Naive thymus-derived CD4-positive, alpha-beta T cell (primary cell): ENCODE data around the gene LRMDA. TPM values are rescaled to one million over a fixed set of nuclear protein-coding genes. Genes with fewer than 3 reads are reported as not detected.

Experiments used
- ATAC-seq: fragments of 150-1000 bp; cut with Tn5 transposase; 2 replicates; pipeline ENCODE4 v1.10.0; 2021; ENCODE audit warnings: mild to moderate bottlenecking, moderate library complexity
- CTCF ChIA-PET: fragments of 350-600 bp; sonication (Branson Sonifier 250); formaldehyde crosslinking; loops from one replicate; lab custom pipeline; 2021; ENCODE audit warnings: antibody characterized with exemption; lab: Charles Lee
- POLR2A ChIA-PET: fragments of 350-600 bp; sonication (Branson Sonifier 250); formaldehyde crosslinking; loops from one replicate; lab custom pipeline; 2021; ENCODE audit warnings: antibody characterized with exemption, inconsistent platforms; lab: Charles Lee
- DNase-seq, 9 donors: peaks; one replicate each; pipeline versions ENCODE4 v3.0.0 to v3.0.0-alpha.2; 2020 to 2022; ENCODE audit warnings: mixed read lengths in 1 of 9
- H3K27ac ChIP-seq: one replicate; pipeline ENCODE4 v1.7.0; 2013; ENCODE audit warnings: mild to moderate bottlenecking, low read depth, low read length, moderate library complexity
- H3K27me3 ChIP-seq, 2 donors: one replicate each; pipeline ENCODE4 v1.7.0; 2013; ENCODE audit warnings: low read length in 2 of 2, mild to moderate bottlenecking in 2 of 2, moderate library complexity in 2 of 2; ENCODE audit not compliant: control insufficient read depth in 2 of 2, insufficient read depth in 2 of 2
- H3K36me3 ChIP-seq, 3 experiments: 1 replicate in 2 of 3; 2 replicates in 1 of 3; pipeline ENCODE4 v1.7.0; 2013; ENCODE audit warnings: low read length in 3 of 3, mild to moderate bottlenecking in 3 of 3, moderate library complexity in 1 of 3; ENCODE audit not compliant: insufficient read depth in 3 of 3, control insufficient read depth in 2 of 3
- H3K4me1 ChIP-seq, 2 donors: one replicate each; pipeline ENCODE4 v1.7.0; 2013; ENCODE audit warnings: low read length in 2 of 2, mild to moderate bottlenecking in 2 of 2, moderate library complexity in 1 of 2; ENCODE audit not compliant: control insufficient read depth in 2 of 2, insufficient read depth in 2 of 2
- H3K4me3 ChIP-seq: 2 replicates; pipeline ENCODE4 v1.7.0; 2013; ENCODE audit warnings: mild to moderate bottlenecking, low read length
- H3K9me3 ChIP-seq, 3 experiments: 1 replicate in 2 of 3; 2 replicates in 1 of 3; pipeline ENCODE4 v1.7.0; 2013; ENCODE audit warnings: low read length in 3 of 3; ENCODE audit not compliant: control insufficient read depth in 2 of 3
- H3K27ac Mint-ChIP-seq, 9 donors: one replicate each; pipeline ENCODE4 v1.8.0; 2020 to 2022; ENCODE audit warnings: mixed read lengths in 9 of 9, mild to moderate bottlenecking in 8 of 9, moderate library complexity in 5 of 9, inconsistent platforms in 2 of 9
- H3K27me3 Mint-ChIP-seq, 5 donors: one replicate each; pipeline ENCODE4 v1.8.0; 2021 to 2022; ENCODE audit warnings: mixed read lengths in 5 of 5, mild to moderate bottlenecking in 1 of 5
- H3K36me3 Mint-ChIP-seq, 5 donors: one replicate each; pipeline ENCODE4 v1.8.0; 2020 to 2022; ENCODE audit warnings: mixed read lengths in 5 of 5, mild to moderate bottlenecking in 3 of 5, inconsistent platforms in 1 of 5
- H3K4me1 Mint-ChIP-seq, 7 donors: one replicate each; pipeline ENCODE4 v1.8.0; 2020 to 2022; ENCODE audit warnings: mixed read lengths in 7 of 7, mild to moderate bottlenecking in 3 of 7, inconsistent platforms in 1 of 7
- H3K4me3 Mint-ChIP-seq, 10 donors: one replicate each; pipeline ENCODE4 v1.8.0; 2020 to 2022; ENCODE audit warnings: mild to moderate bottlenecking in 10 of 10, mixed read lengths in 10 of 10, moderate library complexity in 6 of 10, inconsistent platforms in 2 of 10
- H3K9me3 Mint-ChIP-seq, 11 donors: one replicate each; pipeline ENCODE4 v1.8.0; 2020 to 2022; ENCODE audit warnings: mixed read lengths in 11 of 11, mild to moderate bottlenecking in 4 of 11, inconsistent platforms in 1 of 11, moderate library complexity in 1 of 11
- intact Hi-C, 2 donors: fragments of 100-400 bp; cut with micrococcal nuclease; formaldehyde crosslinking; loops; one replicate each; pipeline ENCODE4 v1.15.1; 2023
- polyA plus RNA-seq, 2 donors: library from polyadenylated mRNA; unstranded; fragments of 300-500 nt; fragmentation: Illumina TruSeq; gene quantifications; one replicate each; pipeline ENCODE4 v1.2.3, GENCODE V29; 2021
- total RNA-seq, 6 experiments: library from RNA in 5 of 6; stranded (reverse) in 5 of 6; gene quantifications; 1 replicate in 5 of 6; 2 replicates in 1 of 6; pipeline ENCODE4 v1.2.3 and lab custom pipeline; 2021 to 2026

The LRMDA gene
- total and polyA plus RNA-seq, 7 experiments from 2014 or later, result 0.57 to 14.9 (median 3.0) TPM; not detected in 4

- CTCF ChIA-PET, result no interaction called here
- POLR2A ChIA-PET, result no interaction called here
- Mint-ChIP-seq H3K36me3 (no peaks in the 10 kb centered on the region), H3K27me3 (peaks cover 0 to 23% (median 0%) of the 10 kb centered on the region in 5 donors), H3K9me3 (peaks cover 0 to 18% (median 5%) of the 10 kb centered on the region in 11 donors), H3K27ac (no peak overlapping the region), H3K4me1 (peaks cover 0 to 2% (median 0%) of the 10 kb centered on the region in 7 donors), H3K4me3 (no peak overlapping the region)
- Histone ChIP-seq H3K36me3 (no peaks in the 10 kb centered on the region), H3K4me1 (no peaks in the 10 kb centered on the region), H3K27ac (no peak overlapping the region), H3K27me3 (no peaks in the 10 kb centered on the region), H3K4me3 (no peak overlapping the region), H3K9me3 (no peaks in the 10 kb centered on the region)
- DNase-seq (no peak), ATAC-seq (no peak)
- intact Hi-C loops, result no loop called here
Observed at GRCh38 chr10:76405922-76406321, 974.5 kb downstream of the LRMDA start.

- ATAC-seq, result no peak
- Mint-ChIP-seq H3K4me3 (no peak overlapping the region), H3K4me1 (peaks cover 0 to 2% (median 0%) of the 10 kb centered on the region in 7 donors), H3K36me3 (no peaks in the 10 kb centered on the region), H3K27me3 (peaks cover 0 to 14% (median 0%) of the 10 kb centered on the region in 5 donors), H3K27ac (no peak overlapping the region), H3K9me3 (peaks cover 0 to 22% (median 6%) of the 10 kb centered on the region in 11 donors)
- no peaks in the 10 kb centered on the region for H3K4me1 ChIP-seq
- no peak overlapping the region for H3K4me3 ChIP-seq
- no peaks in the 10 kb centered on the region for H3K27me3 ChIP-seq
- H3K9me3 ChIP-seq, result no peaks in the 10 kb centered on the region
- ChIA-PET POLR2A (no interaction called here), CTCF (no interaction called here)
- H3K36me3 ChIP-seq, result no peaks in the 10 kb centered on the region
- no peak for DNase-seq
- no peak overlapping the region for H3K27ac ChIP-seq
- intact Hi-C loops, result no loop called here
Observed at GRCh38 chr10:76408646-76409045, 977.2 kb downstream of the LRMDA start.

- Histone ChIP-seq H3K27me3 (no peaks in the 10 kb centered on the region), H3K36me3 (no peaks in the 10 kb centered on the region), H3K4me3 (no peak overlapping the region), H3K9me3 (no peaks in the 10 kb centered on the region), H3K27ac (no peak overlapping the region), H3K4me1 (no peaks in the 10 kb centered on the region)
- peaks cover 0 to 11% (median 4%) of the 10 kb centered on the region in 11 donors for H3K9me3 Mint-ChIP-seq
- no peak for DNase-seq
- CTCF ChIA-PET, result no interaction called here
- no peaks in the 10 kb centered on the region for H3K4me1 Mint-ChIP-seq
- peaks cover 0 to 6% (median 0%) of the 10 kb centered on the region in 5 donors for H3K27me3 Mint-ChIP-seq
- intact Hi-C loops, result no loop called here
- H3K27ac Mint-ChIP-seq, result no peak overlapping the region
- ATAC-seq, result no peak
- POLR2A ChIA-PET, result no interaction called here
- no peak overlapping the region for H3K4me3 Mint-ChIP-seq
- H3K36me3 Mint-ChIP-seq, result no peaks in the 10 kb centered on the region
Observed at GRCh38 chr10:76411729-76412435, 980.5 kb downstream of the LRMDA start.

GRCh38 chr10:76415554-76415953 is 984.1 kb downstream of the LRMDA start:
- intact Hi-C loops, result no loop called here
- no peaks in the 10 kb centered on the region for H3K4me1 Mint-ChIP-seq
- Histone ChIP-seq H3K4me3 (no peak overlapping the region), H3K36me3 (no peaks in the 10 kb centered on the region), H3K27ac (no peak overlapping the region), H3K9me3 (no peaks in the 10 kb centered on the region), H3K4me1 (no peaks in the 10 kb centered on the region), H3K27me3 (no peaks in the 10 kb centered on the region)
- H3K9me3 Mint-ChIP-seq, result peaks cover 0 to 6% (median 4%) of the 10 kb centered on the region in 11 donors
- H3K36me3 Mint-ChIP-seq, result no peaks in the 10 kb centered on the region
- no peak overlapping the region for H3K27ac Mint-ChIP-seq
- no peaks in the 10 kb centered on the region for H3K27me3 Mint-ChIP-seq
- DNase-seq (no peak), ATAC-seq (no peak)
- ChIA-PET CTCF (no interaction called here), POLR2A (no interaction called here)
- H3K4me3 Mint-ChIP-seq, result no peak overlapping the region

- Mint-ChIP-seq H3K9me3 (peaks cover 0 to 6% (median 4%) of the 10 kb centered on the region in 11 donors), H3K27me3 (no peaks in the 10 kb centered on the region), H3K4me1 (no peaks in the 10 kb centered on the region), H3K4me3 (no peak overlapping the region), H3K36me3 (no peaks in the 10 kb centered on the region), H3K27ac (no peak overlapping the region)
- H3K27ac ChIP-seq, result no peak overlapping the region
- ATAC-seq (no peak), DNase-seq (no peak)
- H3K27me3 ChIP-seq, result no peaks in the 10 kb centered on the region
- POLR2A ChIA-PET, result no interaction called here
- intact Hi-C loops, result no loop called here
- H3K4me3 ChIP-seq, result no peak overlapping the region
- H3K4me1 ChIP-seq, result no peaks in the 10 kb centered on the region
- CTCF ChIA-PET, result interaction anchor here (0.8 kb wide), 1 partner anchor 14 kb away, joined by 3 read pairs; no protein-coding TSS in a partner anchor
- H3K36me3 ChIP-seq, result no peaks in the 10 kb centered on the region
- H3K9me3 ChIP-seq, result no peaks in the 10 kb centered on the region
Observed at GRCh38 chr10:76416642-76417041, 985.2 kb downstream of the LRMDA start.

- Histone ChIP-seq H3K4me1 (no peaks in the 10 kb centered on the region), H3K4me3 (no peak overlapping the region), H3K36me3 (no peaks in the 10 kb centered on the region), H3K9me3 (no peaks in the 10 kb centered on the region), H3K27ac (no peak overlapping the region), H3K27me3 (no peaks in the 10 kb centered on the region)
- Mint-ChIP-seq H3K4me1 (no peaks in the 10 kb centered on the region), H3K4me3 (no peak overlapping the region), H3K9me3 (peaks cover 0 to 7% (median 1%) of the 10 kb centered on the region in 11 donors), H3K27ac (no peak overlapping the region), H3K36me3 (no peaks in the 10 kb centered on the region), H3K27me3 (no peaks in the 10 kb centered on the region)
- no peak for DNase-seq
- ATAC-seq, result no peak
- ChIA-PET POLR2A (no interaction called here), CTCF (no interaction called here)
- intact Hi-C loops, result no loop called here
Observed at GRCh38 chr10:76420725-76421124, 989.3 kb downstream of the LRMDA start.

- Histone ChIP-seq H3K36me3 (no peaks in the 10 kb centered on the region), H3K27ac (no peak overlapping the region), H3K9me3 (no peaks in the 10 kb centered on the region), H3K4me1 (no peaks in the 10 kb centered on the region), H3K27me3 (no peaks in the 10 kb centered on the region), H3K4me3 (no peak overlapping the region)
- no peak overlapping the region for H3K27ac Mint-ChIP-seq
- ChIA-PET CTCF (no interaction called here), POLR2A (no interaction called here)
- no peaks in the 10 kb centered on the region for H3K4me1 Mint-ChIP-seq
- no peaks in the 10 kb centered on the region for H3K27me3 Mint-ChIP-seq
- H3K36me3 Mint-ChIP-seq, result no peaks in the 10 kb centered on the region
- peaks cover 0 to 7% (median 2%) of the 10 kb centered on the region in 11 donors for H3K9me3 Mint-ChIP-seq
- ATAC-seq, result no peak
- DNase-seq, result no peak
- intact Hi-C loops, result no loop called here
- H3K4me3 Mint-ChIP-seq, result no peak overlapping the region
Observed at GRCh38 chr10:76422769-76423168, 991.3 kb downstream of the LRMDA start.
